A549 treated with dexamethasone at 1 μM for 4 hours (cell line): ENCODE data around the gene EIF4A2. TPM values are rescaled to one million over a fixed set of nuclear protein-coding genes. Genes with fewer than 3 reads are reported as not detected.

Experiments used
- total RNA-seq: library from RNA; stranded (reverse); fragments of 200-300 nt; extraction: Qiagen RNA extraction; gene quantifications from 5 replicates; pipeline ENCODE4 v1.2.3, GENCODE V29; 2022

Gene EIF4A2
- 122 to 152 TPM (median 133 TPM) in 5 replicates for total RNA-seq

DNA sequence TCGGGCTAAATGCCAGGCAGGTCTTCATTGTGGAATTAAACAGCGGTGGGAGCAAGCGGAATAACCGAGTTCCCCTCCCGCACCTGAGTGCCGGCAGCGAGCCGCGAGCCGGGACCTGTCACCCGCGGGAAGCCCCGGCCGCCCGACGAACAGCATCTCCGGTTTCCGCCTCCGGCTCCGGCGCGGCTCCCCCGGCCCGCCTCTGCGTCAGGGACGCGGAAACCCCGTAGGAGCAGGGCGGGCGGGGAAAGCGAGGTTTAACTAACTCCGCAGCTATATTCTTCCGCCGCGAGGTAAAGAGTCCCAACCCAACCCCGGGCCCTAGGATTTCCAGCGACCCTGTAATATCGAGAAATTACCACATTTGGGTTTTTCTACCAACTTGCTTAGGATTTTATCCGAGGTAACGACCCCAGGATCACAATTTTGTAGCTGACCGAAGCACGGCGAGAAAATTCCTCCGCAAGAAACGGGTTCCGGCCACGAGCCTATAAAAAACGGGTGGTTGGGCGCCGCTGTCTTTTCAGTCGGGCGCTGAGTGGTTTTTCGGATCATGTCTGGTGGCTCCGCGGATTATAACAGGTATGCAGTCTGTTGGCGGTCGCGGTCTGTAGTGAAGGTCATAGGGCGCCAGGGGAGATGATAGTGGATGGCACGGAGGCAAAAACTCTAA, at the start of gene EIF4A2:
Gene EIF4A2 (plus strand): TSS at position 520 of the 673 bp plus-strand sequence. CDS start 34 bp downstream, at position 554.

GRCh38 chr3:186806089-186807055, 23.0 kb downstream of the EIF4A2 start, which contains the start of gene RFC4:
Gene RFC4, minus strand, starts transcription at chr3:186806482. Its CDS starts 1,769 bp downstream, at chr3:186804713.

Other genes starting within 250 kb of the EIF4A2 start
- gene CRYGS, start 239.2 kb upstream of the EIF4A2 start, total RNA-seq = 0.41 to 0.96 TPM (median 0.71 TPM) in 5 replicates
- gene TBCCD1, start 216.2 kb upstream of the EIF4A2 start, total RNA-seq = 5.8 to 7.6 TPM (median 6.9 TPM) in 5 replicates
- 53.7 to 57.8 TPM (median 55.5 TPM) in 5 replicates for gene DNAJB11, start 212.9 kb upstream of the EIF4A2 start, total RNA-seq
- gene AHSG, start 170.5 kb upstream of the EIF4A2 start, total RNA-seq = 0.06 to 0.09 TPM (median 0.06 TPM) in 3 of 5 replicates, not detected in the others
- gene FETUB, start 143.2 kb upstream of the EIF4A2 start, total RNA-seq = 0.13 to 0.38 TPM (median 0.23 TPM) in 5 replicates
- gene HRG, start 117.6 kb upstream of the EIF4A2 start, total RNA-seq = not detected in 5 replicates
- gene KNG1, start 66.2 kb upstream of the EIF4A2 start, total RNA-seq = 0.07 TPM in 1 of 5 replicates, not detected in the others
- 40.7 to 64.0 TPM (median 42.8 TPM) in 5 replicates for gene RFC4, start 22.9 kb downstream of the EIF4A2 start, total RNA-seq
- not detected in 5 replicates for gene ADIPOQ, start 59.1 kb downstream of the EIF4A2 start, total RNA-seq
- gene ST6GAL1, start 146.9 kb downstream of the EIF4A2 start, total RNA-seq = 3.1 to 4.1 TPM (median 3.8 TPM) in 5 replicates